ENCODE measurements around the gene PGA3. TPM values are rescaled to one million over a fixed set of nuclear protein-coding genes. Genes with fewer than 3 reads are reported as not detected.

Gene PGA3
- total and polyA plus RNA-seq, 7 donors: 0.29 to 1.1 (median 0.97) TPM; not detected in 3

DNA sequence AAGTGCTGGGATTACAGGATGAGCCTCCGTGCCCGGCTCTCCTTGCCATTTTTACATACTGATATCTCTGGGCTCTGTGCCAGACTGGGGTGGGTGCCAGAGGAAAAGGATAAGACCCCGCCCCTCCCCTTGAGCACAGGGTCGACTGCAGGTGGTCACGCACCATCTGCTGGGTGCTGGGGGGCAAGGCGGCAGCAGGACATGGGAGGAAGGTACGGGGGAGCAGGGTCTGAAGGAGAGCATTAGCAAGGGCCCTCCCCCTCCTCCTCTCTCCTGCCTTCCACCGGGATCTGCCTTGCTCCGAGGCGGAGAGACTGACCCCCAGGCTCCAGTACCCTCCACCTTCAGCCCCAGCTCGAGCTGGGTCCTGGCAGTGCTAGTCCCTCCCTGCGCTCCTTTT is 9.7 kb upstream of the PGA3 start:
- intact Hi-C loops (cut with DNase I): loop anchor here in 1 of 2 donors (10.0 kb wide), 1 partner anchor 61 kb away; no protein-coding TSS in a partner anchor
- DNase-seq (no peak), ATAC-seq (no peak)
- TF ChIP-seq, protein P1, sequence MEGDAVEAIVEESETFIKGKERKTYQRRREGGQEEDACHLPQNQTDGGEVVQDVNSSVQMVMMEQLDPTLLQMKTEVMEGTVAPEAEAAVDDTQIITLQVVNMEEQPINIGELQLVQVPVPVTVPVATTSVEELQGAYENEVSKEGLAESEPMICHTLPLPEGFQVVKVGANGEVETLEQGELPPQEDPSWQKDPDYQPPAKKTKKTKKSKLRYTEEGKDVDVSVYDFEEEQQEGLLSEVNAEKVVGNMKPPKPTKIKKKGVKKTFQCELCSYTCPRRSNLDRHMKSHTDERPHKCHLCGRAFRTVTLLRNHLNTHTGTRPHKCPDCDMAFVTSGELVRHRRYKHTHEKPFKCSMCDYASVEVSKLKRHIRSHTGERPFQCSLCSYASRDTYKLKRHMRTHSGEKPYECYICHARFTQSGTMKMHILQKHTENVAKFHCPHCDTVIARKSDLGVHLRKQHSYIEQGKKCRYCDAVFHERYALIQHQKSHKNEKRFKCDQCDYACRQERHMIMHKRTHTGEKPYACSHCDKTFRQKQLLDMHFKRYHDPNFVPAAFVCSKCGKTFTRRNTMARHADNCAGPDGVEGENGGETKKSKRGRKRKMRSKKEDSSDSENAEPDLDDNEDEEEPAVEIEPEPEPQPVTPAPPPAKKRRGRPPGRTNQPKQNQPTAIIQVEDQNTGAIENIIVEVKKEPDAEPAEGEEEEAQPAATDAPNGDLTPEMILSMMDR (IDR thresholded peaks at IDR 0.05): no peak
- Histone ChIP-seq H3K4me1 (no peaks in the 10 kb centered on the region), H3K9me3 (no peaks in the 10 kb centered on the region), H3K36me3 (ENCODE audit: insufficient read depth in 1 of 2, low read depth in 1 of 2) (no peaks in the 10 kb centered on the region), H3K27ac (no peak overlapping the region), H3K27me3 (ENCODE audit: insufficient read depth in 3 of 3, low read length in 2 of 3) (peaks cover 0 to 25% (median 0%) of the 10 kb centered on the region in 3 donors), H3K4me3 (no peak overlapping the region)
- WGBS, 3 donors: 31% methylated on average over 8 to 12 of the region's 12 CpGs

DNA sequence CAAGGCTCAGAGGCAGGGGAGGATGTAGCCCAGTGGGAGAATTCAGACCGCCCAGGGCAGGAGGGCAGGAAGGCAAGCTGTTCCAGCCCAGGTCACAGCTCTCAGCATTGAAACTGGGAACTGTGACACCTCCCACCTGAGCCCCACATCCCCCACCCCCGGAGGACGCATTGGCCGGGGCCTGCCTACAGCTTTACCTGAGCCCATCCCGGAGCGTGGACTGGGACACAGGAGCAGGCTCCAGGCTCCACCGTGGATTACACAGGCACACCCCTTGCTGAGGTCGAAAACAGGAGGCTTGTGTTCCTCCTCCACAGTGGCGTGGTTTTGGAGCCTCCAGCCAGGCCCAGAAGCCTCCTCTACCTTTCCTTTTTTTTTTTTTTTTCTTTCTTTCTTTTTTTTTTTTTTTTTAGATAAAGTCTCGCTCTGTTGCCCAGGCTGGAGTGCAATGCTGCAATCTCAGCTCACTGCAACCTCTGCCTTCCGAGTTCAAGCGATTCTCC is 9.1 kb upstream of the PGA3 start:
- DNase-seq (no peak), ATAC-seq (no peak)
- Histone ChIP-seq H3K27me3 (ENCODE audit: insufficient read depth in 3 of 3, low read length in 2 of 3) (peaks cover 0 to 25% (median 0%) of the 10 kb centered on the region in 3 donors), H3K4me3 (no peak overlapping the region), H3K9me3 (no peaks in the 10 kb centered on the region), H3K36me3 (ENCODE audit: insufficient read depth in 1 of 2, low read depth in 1 of 2) (no peaks in the 10 kb centered on the region), H3K4me1 (no peaks in the 10 kb centered on the region), H3K27ac (no peak overlapping the region)
- TF ChIP-seq, protein P1 (IDR thresholded peaks at IDR 0.05): no peak
- 66 to 74% (median 71%) methylated on average over 11 to 12 of the region's 12 CpGs for WGBS, 3 donors
- intact Hi-C loops (cut with DNase I): loop anchor here in 1 of 2 donors (10.0 kb wide), 1 partner anchor 61 kb away; no protein-coding TSS in a partner anchor

DNA sequence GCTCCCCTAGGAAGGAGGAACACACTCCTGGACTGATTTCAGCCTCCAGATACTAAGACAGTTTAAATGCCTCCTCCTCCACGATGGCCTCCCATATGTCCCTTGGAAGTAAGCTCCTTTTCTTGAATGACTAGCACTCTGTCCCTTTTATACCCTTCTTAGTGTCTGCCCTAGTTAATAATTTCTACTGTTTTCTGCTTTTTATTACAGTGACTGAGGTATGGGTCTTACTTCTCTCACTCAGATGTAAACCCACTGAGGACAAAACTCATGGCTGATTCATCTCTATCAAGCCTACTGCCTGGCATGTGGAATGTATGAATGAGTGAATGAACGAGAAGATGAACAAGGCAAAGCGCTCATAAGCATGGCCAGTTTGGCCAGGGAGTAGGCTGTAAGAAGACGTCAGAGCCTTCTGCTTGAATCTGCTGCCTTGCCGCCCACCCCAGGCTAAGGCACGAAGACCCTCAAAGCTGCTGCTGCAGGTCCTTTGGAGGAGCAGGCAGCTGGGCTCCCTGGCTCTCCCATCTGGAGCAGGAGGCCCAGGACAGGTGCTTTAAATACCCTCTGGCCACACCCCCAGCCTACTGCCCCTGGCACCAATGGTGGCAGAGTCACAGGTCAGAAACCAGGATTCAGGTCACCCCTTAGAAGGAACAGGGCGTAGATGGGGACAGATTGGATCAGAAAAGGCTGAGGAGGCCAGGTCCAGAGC is 8.2 kb upstream of the PGA3 start:
- no peaks in the 10 kb centered on the region for H3K9me3 ChIP-seq
- intact Hi-C loops (cut with DNase I): loop anchor here in 1 of 2 donors (10.0 kb wide), 1 partner anchor 60 kb away; no protein-coding TSS in a partner anchor
- WGBS, 3 donors: 68 to 72% (median 68%) methylated on average over 7 of the region's 7 CpGs
- no peak overlapping the region for H3K4me3 ChIP-seq
- ATAC-seq: no peak
- H3K36me3 ChIP-seq (ENCODE audit: insufficient read depth in 1 of 2, low read depth in 1 of 2): no peaks in the 10 kb centered on the region
- TF ChIP-seq, protein P1 (IDR thresholded peaks at IDR 0.05): no peak
- no peak for DNase-seq
- peaks cover 0 to 25% (median 0%) of the 10 kb centered on the region in 3 donors for H3K27me3 ChIP-seq (ENCODE audit: insufficient read depth in 3 of 3, low read length in 2 of 3)
- H3K27ac ChIP-seq: no peak overlapping the region
- H3K4me1 ChIP-seq: no peaks in the 10 kb centered on the region

DNA sequence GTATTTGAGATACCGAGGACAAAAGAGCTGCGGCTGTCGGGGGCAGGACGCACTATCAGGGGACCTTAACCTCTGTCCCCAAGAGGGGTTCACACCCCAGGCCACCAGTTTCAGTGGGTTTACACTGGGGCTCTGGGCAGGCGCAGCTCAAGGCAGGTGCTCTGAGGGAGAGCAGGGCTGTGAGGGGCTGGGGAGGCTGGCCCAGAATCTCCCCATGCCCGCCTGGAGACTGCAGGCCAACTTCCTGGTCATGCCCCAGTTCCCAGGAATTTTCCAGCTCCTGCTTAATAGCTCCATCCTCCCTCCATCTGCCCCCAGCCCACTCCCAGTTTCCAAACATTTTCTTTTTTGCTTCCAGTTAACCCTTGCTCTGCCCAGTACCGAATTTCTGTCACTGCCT is 7.6 kb upstream of the PGA3 start:
- TF ChIP-seq, protein P1 (IDR thresholded peaks at IDR 0.05): no peak
- Histone ChIP-seq H3K4me1 (no peaks in the 10 kb centered on the region), H3K27ac (no peak overlapping the region), H3K9me3 (no peaks in the 10 kb centered on the region), H3K36me3 (ENCODE audit: insufficient read depth in 1 of 2, low read depth in 1 of 2) (no peaks in the 10 kb centered on the region), H3K4me3 (no peak overlapping the region), H3K27me3 (ENCODE audit: insufficient read depth in 3 of 3, low read length in 2 of 3) (peaks cover 0 to 25% (median 0%) of the 10 kb centered on the region in 3 donors)
- no peak for DNase-seq
- intact Hi-C loops (cut with DNase I): loop anchor here in 1 of 2 donors (10.0 kb wide), 1 partner anchor 59 kb away; no protein-coding TSS in a partner anchor
- WGBS, 3 donors: 64 to 73% (median 71%) methylated on average over 7 of the region's 7 CpGs
- ATAC-seq: no peak

Measured in psoas muscle (tissue), 8 donors.